Mesothelial cell of epicardium (in vitro differentiated cells): ENCODE measurements around the gene TLL1. TPM values are rescaled to one million over a fixed set of nuclear protein-coding genes. Genes with fewer than 3 reads are reported as not detected.

Experiments used
- DNase-seq, 2 experiments: peaks; one replicate each; pipeline ENCODE4 v3.0.0; 2021; ENCODE audit warnings: low spot score in 2 of 2; ENCODE audit not compliant: unreplicated experiment in 2 of 2
- H3K27ac Mint-ChIP-seq: 2 replicates; pipeline ENCODE4 v1.8.0; 2021; ENCODE audit warnings: mixed read lengths
- H3K27me3 Mint-ChIP-seq: 2 replicates; pipeline ENCODE4 v1.8.0; 2021; ENCODE audit warnings: low read depth, mixed read lengths
- H3K36me3 Mint-ChIP-seq: 2 replicates; pipeline ENCODE4 v1.8.0; 2021; ENCODE audit warnings: mixed read lengths
- H3K4me1 Mint-ChIP-seq: 2 replicates; pipeline ENCODE4 v1.8.0; 2021; ENCODE audit warnings: mixed read lengths
- H3K4me3 Mint-ChIP-seq: 2 replicates; pipeline ENCODE4 v1.8.0; 2021; ENCODE audit warnings: mild to moderate bottlenecking, moderate library complexity, mixed read lengths
- H3K9me3 Mint-ChIP-seq: 2 replicates; pipeline ENCODE4 v1.8.0; 2021; ENCODE audit warnings: mixed read lengths
- total RNA-seq: library from RNA; stranded (reverse); gene quantifications from 3 replicates; pipeline ENCODE4 v1.2.1, GENCODE V29; 2021
- TF ChIP-seq, protein P1 (sequence below): fragments of 200-600 bp; sonication (generic); IDR thresholded peaks from one replicate; pipeline ENCODE4 v1.5.0; 2021; ENCODE audit warnings: antibody characterized with exemption; ENCODE audit not compliant: unreplicated experiment

TLL1 gene
- total RNA-seq, 1 donor from 2014 or later, result 1.8 TPM

GRCh38 chr4:166078955-166079354, 205.9 kb downstream of the TLL1 start:
- no peaks in the 10 kb centered on the region for H3K4me1 Mint-ChIP-seq
- no peaks in the 10 kb centered on the region for H3K9me3 Mint-ChIP-seq
- no peak overlapping the region for H3K4me3 Mint-ChIP-seq
- no peak for DNase-seq
- TF ChIP-seq, protein P1, sequence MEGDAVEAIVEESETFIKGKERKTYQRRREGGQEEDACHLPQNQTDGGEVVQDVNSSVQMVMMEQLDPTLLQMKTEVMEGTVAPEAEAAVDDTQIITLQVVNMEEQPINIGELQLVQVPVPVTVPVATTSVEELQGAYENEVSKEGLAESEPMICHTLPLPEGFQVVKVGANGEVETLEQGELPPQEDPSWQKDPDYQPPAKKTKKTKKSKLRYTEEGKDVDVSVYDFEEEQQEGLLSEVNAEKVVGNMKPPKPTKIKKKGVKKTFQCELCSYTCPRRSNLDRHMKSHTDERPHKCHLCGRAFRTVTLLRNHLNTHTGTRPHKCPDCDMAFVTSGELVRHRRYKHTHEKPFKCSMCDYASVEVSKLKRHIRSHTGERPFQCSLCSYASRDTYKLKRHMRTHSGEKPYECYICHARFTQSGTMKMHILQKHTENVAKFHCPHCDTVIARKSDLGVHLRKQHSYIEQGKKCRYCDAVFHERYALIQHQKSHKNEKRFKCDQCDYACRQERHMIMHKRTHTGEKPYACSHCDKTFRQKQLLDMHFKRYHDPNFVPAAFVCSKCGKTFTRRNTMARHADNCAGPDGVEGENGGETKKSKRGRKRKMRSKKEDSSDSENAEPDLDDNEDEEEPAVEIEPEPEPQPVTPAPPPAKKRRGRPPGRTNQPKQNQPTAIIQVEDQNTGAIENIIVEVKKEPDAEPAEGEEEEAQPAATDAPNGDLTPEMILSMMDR, result no peak
- H3K27me3 Mint-ChIP-seq, result peaks cover 9% of the 10 kb centered on the region
- H3K27ac Mint-ChIP-seq, result no peak overlapping the region
- no peaks in the 10 kb centered on the region for H3K36me3 Mint-ChIP-seq

DNA sequence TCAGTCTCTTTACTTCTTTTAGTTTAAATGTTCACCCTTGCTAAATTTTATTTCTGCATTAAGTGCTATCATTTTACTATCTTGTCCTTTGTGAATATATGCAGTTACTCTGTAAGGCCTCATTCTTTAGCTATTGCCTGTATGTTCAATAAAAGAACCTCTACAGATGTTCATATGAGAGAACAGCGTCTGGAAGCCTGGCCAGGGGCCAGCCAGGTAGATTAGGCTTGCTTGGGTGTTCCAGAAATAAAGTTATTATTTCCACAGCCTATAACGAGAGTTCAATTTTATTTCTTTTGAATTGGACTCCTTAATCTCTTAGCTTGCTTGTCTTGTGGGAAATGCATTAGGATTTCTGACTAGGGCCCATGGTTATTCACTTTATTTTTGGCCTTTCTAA, 214.5 kb downstream of the TLL1 start:
- peaks cover 6% of the 10 kb centered on the region for H3K27me3 Mint-ChIP-seq
- H3K4me1 Mint-ChIP-seq, result no peaks in the 10 kb centered on the region
- H3K9me3 Mint-ChIP-seq, result peaks cover 4% of the 10 kb centered on the region
- no peak for DNase-seq
- TF ChIP-seq, protein P1, result no peak
- H3K36me3 Mint-ChIP-seq, result no peaks in the 10 kb centered on the region
- no peak overlapping the region for H3K27ac Mint-ChIP-seq
- H3K4me3 Mint-ChIP-seq, result no peak overlapping the region

DNA sequence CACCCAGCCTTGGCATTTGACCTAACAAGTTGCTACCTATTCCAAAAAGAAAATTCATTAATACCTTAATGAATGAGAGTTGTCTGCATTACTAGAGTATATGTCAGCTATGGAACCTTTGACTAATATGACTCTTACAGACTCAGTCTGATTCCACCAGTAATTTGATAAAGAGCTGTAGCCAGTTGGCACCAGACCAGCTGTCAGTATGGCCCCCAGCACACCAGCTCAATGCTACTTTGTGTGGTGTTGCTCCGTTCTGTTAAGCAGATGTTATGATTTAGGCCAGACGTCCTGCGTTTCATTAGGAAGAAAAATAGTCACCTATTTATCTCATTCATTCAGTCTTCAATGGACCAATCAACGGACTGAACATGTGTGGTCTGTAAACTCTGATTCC, 215.5 kb downstream of the TLL1 start:
- Mint-ChIP-seq H3K4me1 (peaks cover 4% of the 10 kb centered on the region), H3K9me3 (peaks cover 4% of the 10 kb centered on the region), H3K4me3 (no peak overlapping the region), H3K36me3 (no peaks in the 10 kb centered on the region), H3K27me3 (peaks cover 6% of the 10 kb centered on the region), H3K27ac (no peak overlapping the region)
- TF ChIP-seq, protein P1, result no peak
- DNase-seq, result no peak

GRCh38 chr4:166091146-166091545, 218.1 kb downstream of the TLL1 start:
- TF ChIP-seq, protein P1, result no peak
- Mint-ChIP-seq H3K27me3 (peaks cover 4% of the 10 kb centered on the region), H3K27ac (no peak overlapping the region), H3K9me3 (no peaks in the 10 kb centered on the region), H3K36me3 (no peaks in the 10 kb centered on the region), H3K4me3 (no peak overlapping the region), H3K4me1 (peaks cover 4% of the 10 kb centered on the region)
- no peak for DNase-seq

- Mint-ChIP-seq H3K27ac (no peak overlapping the region), H3K9me3 (no peaks in the 10 kb centered on the region), H3K27me3 (peaks cover 4% of the 10 kb centered on the region), H3K4me1 (peaks cover 5% of the 10 kb centered on the region), H3K36me3 (no peaks in the 10 kb centered on the region), H3K4me3 (no peak overlapping the region)
- DNase-seq, result no peak
- TF ChIP-seq, protein P1, result peak; percentile 72
Measured at GRCh38 chr4:166091912-166092510, 219.0 kb downstream of the TLL1 start.
